K562 (cell line): Measurements from ENCODE around the gene CDPF1. TPM values are rescaled to one million over a fixed set of nuclear protein-coding genes. Genes with fewer than 3 reads are reported as not detected.

Experiments
- BRD4 ChIP-seq: fragments of 200-600 bp; sonication (generic); IDR thresholded peaks from 2 replicates; pipeline ENCODE4 v1.6.1; 2017; ENCODE audit warnings: inconsistent platforms
- FOSL1 ChIP-seq: fragments of 200-800 bp; sonication (Bioruptor generic); conservative IDR thresholded peaks from 2 replicates; pipeline ENCODE4 v1.6.1; 2016; ENCODE audit warnings: missing genetic modification characterization, missing compliant biosample characterization
- FOXK1 ChIP-seq: sonication (generic); formaldehyde crosslinking; IDR thresholded peaks from 2 replicates; pipeline ENCODE4 v1.8.0; 2022; ENCODE audit warnings: missing genetic modification reagents, mild to moderate bottlenecking, borderline replicate concordance
- HDAC1 ChIP-seq, 2 experiments: fragments of 450-650 bp; IDR thresholded peaks; 2 replicates each; pipeline ENCODE4 v1.6.1; 2016 to 2017; ENCODE audit warnings: inconsistent platforms in 1 of 2, mild to moderate bottlenecking in 1 of 2, moderate library complexity in 1 of 2
- PBX2 ChIP-seq, 2 experiments: IDR thresholded peaks in 1 of 2; conservative IDR thresholded peaks in 1 of 2; 2 replicates each; pipeline ENCODE4 v1.6.1; 2016; ENCODE audit warnings: low read depth in 2 of 2, mild to moderate bottlenecking in 1 of 2, missing compliant biosample characterization in 1 of 2, missing genetic modification characterization in 1 of 2, moderate library complexity in 1 of 2
- RB1 ChIP-seq: fragments of 450-650 bp; IDR thresholded peaks from 2 replicates; pipeline ENCODE4 v1.6.1; 2017; ENCODE audit warnings: low read depth, mild to moderate bottlenecking
- RBFOX2 ChIP-seq: fragments of 200-400 bp; formaldehyde crosslinking; IDR thresholded peaks from 2 replicates; pipeline ENCODE4 v1.6.1; 2017; ENCODE audit warnings: low read depth, mild to moderate bottlenecking, low read length, moderate library complexity
- RBM34 ChIP-seq: fragments of 200-400 bp; formaldehyde crosslinking; IDR thresholded peaks from 2 replicates; pipeline ENCODE4 v1.6.1; 2018; ENCODE audit warnings: low read length, borderline replicate concordance; ENCODE audit not compliant: insufficient read depth
- SP1 ChIP-seq: sonication (generic); formaldehyde crosslinking; IDR thresholded peaks from 2 replicates; pipeline ENCODE4 v1.8.1; 2022; ENCODE audit warnings: mild to moderate bottlenecking, missing genetic modification reagents
- SUPT5H ChIP-seq: fragments of 450-650 bp; IDR thresholded peaks from 2 replicates; pipeline ENCODE4 v1.6.1; 2016
- TRIM28 ChIP-seq: fragments of 450-650 bp; IDR thresholded peaks from 2 replicates; pipeline ENCODE4 v1.6.1; 2017
- ZNF133 ChIP-seq: fragments of 250-450 bp; sonication (Bioruptor Pico); IDR thresholded peaks from 2 replicates; pipeline ENCODE4 v1.4.0; 2020; ENCODE audit warnings: mild to moderate bottlenecking
- ZNF197 ChIP-seq: fragments of 200-800 bp; sonication (Bioruptor generic); IDR thresholded peaks from 2 replicates; pipeline ENCODE4 v1.6.1; 2016; ENCODE audit warnings: low read depth, missing genetic modification characterization, missing compliant biosample characterization
- ZNF551 ChIP-seq: fragments of 250-450 bp; sonication (Bioruptor Pico); IDR thresholded peaks from 2 replicates; pipeline ENCODE4 v1.5.0; 2021; ENCODE audit warnings: mild to moderate bottlenecking, moderate library complexity
- polyA plus RNA-seq, 8 experiments: library from polyadenylated mRNA; depleted of rRNA in 4 of 8; stranded (reverse) in 5 of 8; unstranded in 3 of 8; fragments of >200 nt; fragmentation: Nextera tagmentation in 2 of 8; fragmentation: Illumina TruSeq in 1 of 8; extraction: Ambion mirVana in 2 of 8; extraction: Trizol in 1 of 8; gene quantifications; 2 replicates each; pipeline versions ENCODE4 v1.2.1 to v1.2.3, GENCODE V29; 2011 to 2014; ENCODE audit warnings: inconsistent platforms in 1 of 8, missing spikeins in 1 of 8
- total RNA-seq, 7 experiments: library from RNA; depleted of rRNA in 6 of 7; stranded (reverse); fragments of >200 nt in 6 of 7; fragmentation: Illumina TruSeq in 2 of 7; extraction: Trizol in 2 of 7; gene quantifications; 2 replicates each; pipeline versions ENCODE4 v1.2.1 to v1.2.3, GENCODE V29; 2011 to 2021; ENCODE audit warnings: low replicate concordance in 1 of 7
- TF ChIP-seq, protein P1 (sequence below), 2 experiments: fragments of 150-350 bp in 1 of 2; IDR thresholded peaks; 2 replicates each; pipeline ENCODE4 v1.6.1; 2012 to 2016; ENCODE audit warnings: low read depth in 2 of 2, low read length in 2 of 2, mild to moderate bottlenecking in 1 of 2, moderate library complexity in 1 of 2
- TF ChIP-seq, protein P2 (sequence below): fragments of 450-650 bp; IDR thresholded peaks from 2 replicates; pipeline ENCODE4 v1.6.1; 2017; ENCODE audit warnings: antibody characterized with exemption
- TF ChIP-seq, protein P3 (sequence below): fragments of 450-650 bp; IDR thresholded peaks from 2 replicates; pipeline ENCODE4 v1.6.1; 2016

Gene CDPF1
- total and polyA plus RNA-seq, 9 of the 15 experiments (the other 6 are each of a cell fraction or from before 2014, with no cell fraction given), result 0.84 to 19.5 (median 9.1) TPM

DNA sequence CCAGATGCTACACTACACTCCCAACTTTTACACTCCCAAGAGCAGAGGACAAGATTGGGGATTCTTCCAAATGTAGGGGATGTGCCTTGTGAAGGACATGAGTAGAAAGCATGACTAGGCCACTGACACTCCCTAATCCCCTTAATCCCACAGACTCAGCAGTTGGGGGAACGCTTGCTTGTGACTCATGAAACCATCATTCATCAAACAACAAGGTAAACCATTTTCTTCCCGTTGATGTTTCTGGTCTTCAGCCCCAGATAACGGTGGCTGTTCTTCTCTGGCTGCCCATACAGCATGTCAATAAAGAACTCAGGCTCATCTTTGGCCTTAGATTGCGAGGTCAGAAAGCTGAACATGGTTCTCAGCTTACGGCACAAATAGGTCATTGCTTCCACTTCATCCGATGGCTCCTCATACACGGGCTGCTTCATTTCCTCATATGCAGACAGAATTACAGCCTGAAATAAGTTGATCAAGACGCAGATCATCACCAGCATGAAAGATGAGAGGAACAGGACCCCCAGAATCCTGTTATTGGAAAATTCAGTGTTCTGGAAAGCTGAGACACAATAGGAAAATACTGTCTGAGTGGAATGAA lies 6.4 kb upstream of the CDPF1 start (continued):
- TF ChIP-seq RBFOX2 (no peak), BRD4 (no peak), FOSL1 (tag) (peak; percentile 56), ZNF133 (CRISPR knock-in tag) (no peak), ZNF197 (CRISPR knock-in tag) (no peak), HDAC1 (IDR thresholded peaks at IDR 0.05) (0 out of 4 replicates have a peak, but pooled peaks of 1 of the 2 experiments have one; percentile 13), FOXK1 (CRISPR knock-in tag) (no peak), ZNF551 (CRISPR knock-in tag) (no peak), RBM34 (no peak), TRIM28 (no peak), SP1 (CRISPR knock-in tag) (no peak), RB1 (no peak), PBX2 (CRISPR knock-in tag; IDR thresholded peaks at IDR 0.05; ENCODE audit: low read depth) (no peak), PBX2 (tag; conservative IDR thresholded peaks at IDR 0.05; ENCODE audit: low read depth) (no peak), SUPT5H (no peak)
- TF ChIP-seq, protein P1, sequence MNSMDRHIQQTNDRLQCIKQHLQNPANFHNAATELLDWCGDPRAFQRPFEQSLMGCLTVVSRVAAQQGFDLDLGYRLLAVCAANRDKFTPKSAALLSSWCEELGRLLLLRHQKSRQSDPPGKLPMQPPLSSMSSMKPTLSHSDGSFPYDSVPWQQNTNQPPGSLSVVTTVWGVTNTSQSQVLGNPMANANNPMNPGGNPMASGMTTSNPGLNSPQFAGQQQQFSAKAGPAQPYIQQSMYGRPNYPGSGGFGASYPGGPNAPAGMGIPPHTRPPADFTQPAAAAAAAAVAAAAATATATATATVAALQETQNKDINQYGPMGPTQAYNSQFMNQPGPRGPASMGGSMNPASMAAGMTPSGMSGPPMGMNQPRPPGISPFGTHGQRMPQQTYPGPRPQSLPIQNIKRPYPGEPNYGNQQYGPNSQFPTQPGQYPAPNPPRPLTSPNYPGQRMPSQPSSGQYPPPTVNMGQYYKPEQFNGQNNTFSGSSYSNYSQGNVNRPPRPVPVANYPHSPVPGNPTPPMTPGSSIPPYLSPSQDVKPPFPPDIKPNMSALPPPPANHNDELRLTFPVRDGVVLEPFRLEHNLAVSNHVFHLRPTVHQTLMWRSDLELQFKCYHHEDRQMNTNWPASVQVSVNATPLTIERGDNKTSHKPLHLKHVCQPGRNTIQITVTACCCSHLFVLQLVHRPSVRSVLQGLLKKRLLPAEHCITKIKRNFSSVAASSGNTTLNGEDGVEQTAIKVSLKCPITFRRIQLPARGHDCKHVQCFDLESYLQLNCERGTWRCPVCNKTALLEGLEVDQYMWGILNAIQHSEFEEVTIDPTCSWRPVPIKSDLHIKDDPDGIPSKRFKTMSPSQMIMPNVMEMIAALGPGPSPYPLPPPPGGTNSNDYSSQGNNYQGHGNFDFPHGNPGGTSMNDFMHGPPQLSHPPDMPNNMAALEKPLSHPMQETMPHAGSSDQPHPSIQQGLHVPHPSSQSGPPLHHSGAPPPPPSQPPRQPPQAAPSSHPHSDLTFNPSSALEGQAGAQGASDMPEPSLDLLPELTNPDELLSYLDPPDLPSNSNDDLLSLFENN (IDR thresholded peaks at IDR 0.05; ENCODE audit: low read depth in 2 of 2, low read length in 2 of 2), result no peak
- TF ChIP-seq, protein P2, sequence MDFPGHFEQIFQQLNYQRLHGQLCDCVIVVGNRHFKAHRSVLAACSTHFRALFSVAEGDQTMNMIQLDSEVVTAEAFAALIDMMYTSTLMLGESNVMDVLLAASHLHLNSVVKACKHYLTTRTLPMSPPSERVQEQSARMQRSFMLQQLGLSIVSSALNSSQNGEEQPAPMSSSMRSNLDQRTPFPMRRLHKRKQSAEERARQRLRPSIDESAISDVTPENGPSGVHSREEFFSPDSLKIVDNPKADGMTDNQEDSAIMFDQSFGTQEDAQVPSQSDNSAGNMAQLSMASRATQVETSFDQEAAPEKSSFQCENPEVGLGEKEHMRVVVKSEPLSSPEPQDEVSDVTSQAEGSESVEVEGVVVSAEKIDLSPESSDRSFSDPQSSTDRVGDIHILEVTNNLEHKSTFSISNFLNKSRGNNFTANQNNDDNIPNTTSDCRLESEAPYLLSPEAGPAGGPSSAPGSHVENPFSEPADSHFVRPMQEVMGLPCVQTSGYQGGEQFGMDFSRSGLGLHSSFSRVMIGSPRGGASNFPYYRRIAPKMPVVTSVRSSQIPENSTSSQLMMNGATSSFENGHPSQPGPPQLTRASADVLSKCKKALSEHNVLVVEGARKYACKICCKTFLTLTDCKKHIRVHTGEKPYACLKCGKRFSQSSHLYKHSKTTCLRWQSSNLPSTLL, result no peak
- TF ChIP-seq, protein P3, sequence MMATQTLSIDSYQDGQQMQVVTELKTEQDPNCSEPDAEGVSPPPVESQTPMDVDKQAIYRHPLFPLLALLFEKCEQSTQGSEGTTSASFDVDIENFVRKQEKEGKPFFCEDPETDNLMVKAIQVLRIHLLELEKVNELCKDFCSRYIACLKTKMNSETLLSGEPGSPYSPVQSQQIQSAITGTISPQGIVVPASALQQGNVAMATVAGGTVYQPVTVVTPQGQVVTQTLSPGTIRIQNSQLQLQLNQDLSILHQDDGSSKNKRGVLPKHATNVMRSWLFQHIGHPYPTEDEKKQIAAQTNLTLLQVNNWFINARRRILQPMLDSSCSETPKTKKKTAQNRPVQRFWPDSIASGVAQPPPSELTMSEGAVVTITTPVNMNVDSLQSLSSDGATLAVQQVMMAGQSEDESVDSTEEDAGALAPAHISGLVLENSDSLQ, result peak; percentile 13; the same call in 1 of the 2 replicates
